Ishikawa (cell line): Measurements from ENCODE around the gene DLGAP4.

ENCODE experiments used
- CEBPB ChIP-seq: IDR thresholded peaks from 2 replicates; pipeline ENCODE4 v1.6.1; 2012
- CREB1 ChIP-seq: IDR thresholded peaks from 2 replicates; pipeline ENCODE4 v1.6.1; 2012; ENCODE audit warnings: low read depth
- EGR1 ChIP-seq: IDR thresholded peaks from 2 replicates; pipeline ENCODE4 v1.6.1; 2012
- EP300 ChIP-seq: IDR thresholded peaks from 2 replicates; pipeline ENCODE4 v1.6.1; 2012; ENCODE audit warnings: borderline replicate concordance
- FOXM1 ChIP-seq: IDR thresholded peaks from 2 replicates; pipeline ENCODE4 v1.6.1; 2012; ENCODE audit warnings: low read depth, borderline replicate concordance
- NFIC ChIP-seq: IDR thresholded peaks from 2 replicates; pipeline ENCODE4 v1.6.1; 2012
- RAD21 ChIP-seq: IDR thresholded peaks from 2 replicates; pipeline ENCODE4 v1.6.1; 2012; ENCODE audit warnings: low read depth
- TAF1 ChIP-seq: IDR thresholded peaks from 2 replicates; pipeline ENCODE4 v1.6.1; 2012; ENCODE audit warnings: low read depth, mild to moderate bottlenecking
- TCF12 ChIP-seq: IDR thresholded peaks from 2 replicates; pipeline ENCODE4 v1.6.1; 2012; ENCODE audit warnings: low read depth
- TEAD4 ChIP-seq: IDR thresholded peaks from 2 replicates; pipeline ENCODE4 v1.6.1; 2012
- USF1 ChIP-seq: IDR thresholded peaks from 2 replicates; pipeline ENCODE4 v1.6.1; 2012
- YY1 ChIP-seq: IDR thresholded peaks from 2 replicates; pipeline ENCODE4 v1.6.1; 2012; ENCODE audit warnings: low read depth
- ZBTB7A ChIP-seq: IDR thresholded peaks from 2 replicates; pipeline ENCODE4 v1.6.1; 2012; ENCODE audit warnings: low read depth
- TF ChIP-seq, protein P1 (sequence below): IDR thresholded peaks from 2 replicates; pipeline ENCODE4 v1.6.1; 2012; ENCODE audit warnings: low read depth, mild to moderate bottlenecking
- TF ChIP-seq, protein P2 (sequence below): IDR thresholded peaks from 2 replicates; pipeline ENCODE4 v1.6.1; 2012

The DLGAP4 gene

GRCh38 chr20:36449663-36450062 is 143.5 kb downstream of the DLGAP4 start:
- TF ChIP-seq ZBTB7A = no peak
- TF ChIP-seq, protein P1, sequence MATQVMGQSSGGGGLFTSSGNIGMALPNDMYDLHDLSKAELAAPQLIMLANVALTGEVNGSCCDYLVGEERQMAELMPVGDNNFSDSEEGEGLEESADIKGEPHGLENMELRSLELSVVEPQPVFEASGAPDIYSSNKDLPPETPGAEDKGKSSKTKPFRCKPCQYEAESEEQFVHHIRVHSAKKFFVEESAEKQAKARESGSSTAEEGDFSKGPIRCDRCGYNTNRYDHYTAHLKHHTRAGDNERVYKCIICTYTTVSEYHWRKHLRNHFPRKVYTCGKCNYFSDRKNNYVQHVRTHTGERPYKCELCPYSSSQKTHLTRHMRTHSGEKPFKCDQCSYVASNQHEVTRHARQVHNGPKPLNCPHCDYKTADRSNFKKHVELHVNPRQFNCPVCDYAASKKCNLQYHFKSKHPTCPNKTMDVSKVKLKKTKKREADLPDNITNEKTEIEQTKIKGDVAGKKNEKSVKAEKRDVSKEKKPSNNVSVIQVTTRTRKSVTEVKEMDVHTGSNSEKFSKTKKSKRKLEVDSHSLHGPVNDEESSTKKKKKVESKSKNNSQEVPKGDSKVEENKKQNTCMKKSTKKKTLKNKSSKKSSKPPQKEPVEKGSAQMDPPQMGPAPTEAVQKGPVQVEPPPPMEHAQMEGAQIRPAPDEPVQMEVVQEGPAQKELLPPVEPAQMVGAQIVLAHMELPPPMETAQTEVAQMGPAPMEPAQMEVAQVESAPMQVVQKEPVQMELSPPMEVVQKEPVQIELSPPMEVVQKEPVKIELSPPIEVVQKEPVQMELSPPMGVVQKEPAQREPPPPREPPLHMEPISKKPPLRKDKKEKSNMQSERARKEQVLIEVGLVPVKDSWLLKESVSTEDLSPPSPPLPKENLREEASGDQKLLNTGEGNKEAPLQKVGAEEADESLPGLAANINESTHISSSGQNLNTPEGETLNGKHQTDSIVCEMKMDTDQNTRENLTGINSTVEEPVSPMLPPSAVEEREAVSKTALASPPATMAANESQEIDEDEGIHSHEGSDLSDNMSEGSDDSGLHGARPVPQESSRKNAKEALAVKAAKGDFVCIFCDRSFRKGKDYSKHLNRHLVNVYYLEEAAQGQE = no peak
- no peak for TF ChIP-seq NFIC
- no peak for TF ChIP-seq CREB1
- TF ChIP-seq TEAD4 = no peak
- TF ChIP-seq EGR1 = no peak
- TF ChIP-seq, protein P2, sequence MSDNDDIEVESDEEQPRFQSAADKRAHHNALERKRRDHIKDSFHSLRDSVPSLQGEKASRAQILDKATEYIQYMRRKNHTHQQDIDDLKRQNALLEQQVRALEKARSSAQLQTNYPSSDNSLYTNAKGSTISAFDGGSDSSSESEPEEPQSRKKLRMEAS = no peak
- TF ChIP-seq FOXM1 = no peak
- TF ChIP-seq YY1 = no peak
- no peak for TF ChIP-seq RAD21
- TF ChIP-seq CEBPB = no peak
- TF ChIP-seq USF1 = no peak
- TF ChIP-seq TCF12 = no peak

DNA sequence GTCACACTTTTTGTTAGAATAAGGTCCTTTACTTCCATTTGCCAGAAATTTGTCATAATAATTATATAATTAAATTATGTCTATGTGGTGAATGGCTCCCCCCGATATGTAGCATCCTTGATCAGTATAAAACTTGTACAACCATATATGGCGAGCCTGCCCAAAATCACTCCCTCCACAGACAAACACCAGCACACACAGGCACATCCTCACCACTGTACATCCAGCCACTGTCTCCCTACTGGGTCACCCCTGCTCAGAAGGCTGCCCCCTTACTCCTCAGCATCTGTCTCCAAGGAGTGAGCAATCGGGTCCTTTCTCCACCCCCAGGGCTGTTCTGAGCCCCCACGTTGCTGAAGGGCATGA is 148.2 kb downstream of the DLGAP4 start:
- TF ChIP-seq, protein P2 = no peak
- TF ChIP-seq USF1 (no peak), EP300 (no peak), TEAD4 (no peak), NFIC (no peak), TCF12 (no peak), YY1 (no peak), CREB1 (no peak), FOXM1 (no peak), EGR1 (no peak), TAF1 (no peak), RAD21 (no peak), CEBPB (no peak), ZBTB7A (no peak)
- TF ChIP-seq, protein P1 = no peak

GRCh38 chr20:36454698-36455427 is 148.7 kb downstream of the DLGAP4 start:
- no peak for TF ChIP-seq RAD21
- 0 out of 2 replicates have a peak, but pooled peaks have one; percentile 58 for TF ChIP-seq ZBTB7A
- TF ChIP-seq, protein P2 = peak; percentile 68
- 0 out of 2 replicates have a peak, but pooled peaks have one; percentile 13 for TF ChIP-seq TCF12
- no peak; the same call in 1 of the 2 replicates for TF ChIP-seq EGR1
- TF ChIP-seq, protein P1 = no peak
- peak; percentile 62 for TF ChIP-seq USF1
- no peak for TF ChIP-seq CEBPB
- peak; percentile 97 for TF ChIP-seq TEAD4
- TF ChIP-seq EP300 = no peak
